Measurements from ENCODE around the gene BORCS5.
A peak's percentile ranks its signal among the peaks of the same experiment; 100 is the strongest.

BORCS5 gene

DNA sequence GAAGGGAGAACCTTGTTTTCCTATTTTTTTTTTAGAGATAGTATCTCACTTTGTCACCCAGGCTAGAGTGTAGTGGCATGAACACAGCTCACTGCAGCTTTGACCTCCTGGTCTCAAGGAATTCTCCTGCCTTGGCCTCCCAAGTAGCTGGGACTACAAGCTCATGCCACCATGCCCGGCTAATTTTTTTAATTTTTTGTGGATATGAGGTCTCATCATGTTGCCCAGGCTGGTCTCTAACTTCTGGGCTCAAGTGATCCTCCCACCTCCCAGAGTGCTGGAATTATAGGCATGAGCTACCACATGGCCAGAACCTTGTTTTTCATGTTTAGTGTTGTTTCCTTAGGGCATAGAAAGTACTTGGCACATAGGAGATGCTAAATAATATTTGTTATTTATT, 20.4 kb upstream of the BORCS5 start:
- TF ChIP-seq FOXM1 (IDR thresholded peaks at IDR 0.05; ENCODE audit: borderline replicate concordance, low read depth): no peak
- no peak for TF ChIP-seq TAF1 (IDR thresholded peaks at IDR 0.05; ENCODE audit: low read depth)
- no peak for TF ChIP-seq CEBPB (IDR thresholded peaks at IDR 0.05)
- no peak for TF ChIP-seq TEAD4 (IDR thresholded peaks at IDR 0.05)
- no peak for TF ChIP-seq RAD21 (IDR thresholded peaks at IDR 0.05; ENCODE audit: low read depth)
- no peak for TF ChIP-seq YY1 (IDR thresholded peaks at IDR 0.05; ENCODE audit: low read depth)
- TF ChIP-seq NFIC (IDR thresholded peaks at IDR 0.05): no peak
- no peak for TF ChIP-seq TCF12 (IDR thresholded peaks at IDR 0.05; ENCODE audit: low read depth)
- no peak for TF ChIP-seq ZBTB7A (IDR thresholded peaks at IDR 0.05; ENCODE audit: low read depth)
- TF ChIP-seq EP300 (IDR thresholded peaks at IDR 0.05; ENCODE audit: borderline replicate concordance): no peak
- TF ChIP-seq, protein P1, sequence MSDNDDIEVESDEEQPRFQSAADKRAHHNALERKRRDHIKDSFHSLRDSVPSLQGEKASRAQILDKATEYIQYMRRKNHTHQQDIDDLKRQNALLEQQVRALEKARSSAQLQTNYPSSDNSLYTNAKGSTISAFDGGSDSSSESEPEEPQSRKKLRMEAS (IDR thresholded peaks at IDR 0.05): no peak
- TF ChIP-seq, protein P2, sequence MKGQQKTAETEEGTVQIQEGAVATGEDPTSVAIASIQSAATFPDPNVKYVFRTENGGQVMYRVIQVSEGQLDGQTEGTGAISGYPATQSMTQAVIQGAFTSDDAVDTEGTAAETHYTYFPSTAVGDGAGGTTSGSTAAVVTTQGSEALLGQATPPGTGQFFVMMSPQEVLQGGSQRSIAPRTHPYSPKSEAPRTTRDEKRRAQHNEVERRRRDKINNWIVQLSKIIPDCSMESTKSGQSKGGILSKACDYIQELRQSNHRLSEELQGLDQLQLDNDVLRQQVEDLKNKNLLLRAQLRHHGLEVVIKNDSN (IDR thresholded peaks at IDR 0.05): no peak
- no peak for TF ChIP-seq EGR1 (IDR thresholded peaks at IDR 0.05)
- no peak for TF ChIP-seq CREB1 (IDR thresholded peaks at IDR 0.05; ENCODE audit: low read depth)
- TF ChIP-seq, protein P3, sequence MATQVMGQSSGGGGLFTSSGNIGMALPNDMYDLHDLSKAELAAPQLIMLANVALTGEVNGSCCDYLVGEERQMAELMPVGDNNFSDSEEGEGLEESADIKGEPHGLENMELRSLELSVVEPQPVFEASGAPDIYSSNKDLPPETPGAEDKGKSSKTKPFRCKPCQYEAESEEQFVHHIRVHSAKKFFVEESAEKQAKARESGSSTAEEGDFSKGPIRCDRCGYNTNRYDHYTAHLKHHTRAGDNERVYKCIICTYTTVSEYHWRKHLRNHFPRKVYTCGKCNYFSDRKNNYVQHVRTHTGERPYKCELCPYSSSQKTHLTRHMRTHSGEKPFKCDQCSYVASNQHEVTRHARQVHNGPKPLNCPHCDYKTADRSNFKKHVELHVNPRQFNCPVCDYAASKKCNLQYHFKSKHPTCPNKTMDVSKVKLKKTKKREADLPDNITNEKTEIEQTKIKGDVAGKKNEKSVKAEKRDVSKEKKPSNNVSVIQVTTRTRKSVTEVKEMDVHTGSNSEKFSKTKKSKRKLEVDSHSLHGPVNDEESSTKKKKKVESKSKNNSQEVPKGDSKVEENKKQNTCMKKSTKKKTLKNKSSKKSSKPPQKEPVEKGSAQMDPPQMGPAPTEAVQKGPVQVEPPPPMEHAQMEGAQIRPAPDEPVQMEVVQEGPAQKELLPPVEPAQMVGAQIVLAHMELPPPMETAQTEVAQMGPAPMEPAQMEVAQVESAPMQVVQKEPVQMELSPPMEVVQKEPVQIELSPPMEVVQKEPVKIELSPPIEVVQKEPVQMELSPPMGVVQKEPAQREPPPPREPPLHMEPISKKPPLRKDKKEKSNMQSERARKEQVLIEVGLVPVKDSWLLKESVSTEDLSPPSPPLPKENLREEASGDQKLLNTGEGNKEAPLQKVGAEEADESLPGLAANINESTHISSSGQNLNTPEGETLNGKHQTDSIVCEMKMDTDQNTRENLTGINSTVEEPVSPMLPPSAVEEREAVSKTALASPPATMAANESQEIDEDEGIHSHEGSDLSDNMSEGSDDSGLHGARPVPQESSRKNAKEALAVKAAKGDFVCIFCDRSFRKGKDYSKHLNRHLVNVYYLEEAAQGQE (IDR thresholded peaks at IDR 0.05; ENCODE audit: low read depth): no peak

DNA sequence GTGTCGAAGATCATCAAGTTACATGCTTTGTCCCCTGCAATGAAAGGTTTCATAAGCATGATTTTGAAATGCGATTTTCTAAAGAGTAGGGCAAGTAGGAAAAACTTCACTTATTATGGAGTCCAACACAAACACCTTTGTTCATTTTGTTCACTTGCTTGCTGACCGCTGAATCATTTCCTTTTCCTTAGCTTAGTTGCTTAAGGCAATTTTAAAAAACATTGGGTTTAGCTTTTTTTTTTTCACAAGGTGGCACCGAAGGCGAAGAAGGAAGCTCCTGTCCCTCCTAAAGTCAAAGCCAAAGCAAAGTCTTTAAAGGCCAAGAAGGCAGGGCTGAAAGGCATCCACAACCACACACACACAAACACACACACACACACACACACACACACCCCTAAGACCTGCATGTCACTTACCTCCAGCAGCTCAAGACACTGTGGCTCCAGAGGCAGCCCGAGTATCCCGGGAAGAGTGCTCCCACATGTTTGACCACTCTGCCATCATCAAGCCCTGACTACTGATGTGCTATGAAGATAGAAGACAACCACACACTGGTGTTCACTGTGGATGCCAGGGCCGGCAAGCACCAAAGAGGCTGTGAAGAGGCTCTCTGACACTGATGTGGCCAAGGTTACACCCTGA, 18.2 kb upstream of the BORCS5 start:
- TF ChIP-seq EGR1 (IDR thresholded peaks at IDR 0.05): no peak
- TF ChIP-seq, protein P1 (IDR thresholded peaks at IDR 0.05): no peak
- TF ChIP-seq CREB1 (IDR thresholded peaks at IDR 0.05; ENCODE audit: low read depth): no peak
- TF ChIP-seq EP300 (IDR thresholded peaks at IDR 0.05; ENCODE audit: borderline replicate concordance): no peak
- no peak for TF ChIP-seq RAD21 (IDR thresholded peaks at IDR 0.05; ENCODE audit: low read depth)
- TF ChIP-seq ZBTB7A (IDR thresholded peaks at IDR 0.05; ENCODE audit: low read depth): no peak
- TF ChIP-seq CEBPB (IDR thresholded peaks at IDR 0.05): no peak
- TF ChIP-seq, protein P3 (IDR thresholded peaks at IDR 0.05; ENCODE audit: low read depth): no peak
- no peak for TF ChIP-seq TEAD4 (IDR thresholded peaks at IDR 0.05)
- no peak for TF ChIP-seq TCF12 (IDR thresholded peaks at IDR 0.05; ENCODE audit: low read depth)
- no peak for TF ChIP-seq TAF1 (IDR thresholded peaks at IDR 0.05; ENCODE audit: low read depth)
- TF ChIP-seq FOXM1 (IDR thresholded peaks at IDR 0.05; ENCODE audit: borderline replicate concordance, low read depth): no peak
- no peak for TF ChIP-seq YY1 (IDR thresholded peaks at IDR 0.05; ENCODE audit: low read depth)
- TF ChIP-seq, protein P2 (IDR thresholded peaks at IDR 0.05): no peak
- no peak for TF ChIP-seq NFIC (IDR thresholded peaks at IDR 0.05)

DNA sequence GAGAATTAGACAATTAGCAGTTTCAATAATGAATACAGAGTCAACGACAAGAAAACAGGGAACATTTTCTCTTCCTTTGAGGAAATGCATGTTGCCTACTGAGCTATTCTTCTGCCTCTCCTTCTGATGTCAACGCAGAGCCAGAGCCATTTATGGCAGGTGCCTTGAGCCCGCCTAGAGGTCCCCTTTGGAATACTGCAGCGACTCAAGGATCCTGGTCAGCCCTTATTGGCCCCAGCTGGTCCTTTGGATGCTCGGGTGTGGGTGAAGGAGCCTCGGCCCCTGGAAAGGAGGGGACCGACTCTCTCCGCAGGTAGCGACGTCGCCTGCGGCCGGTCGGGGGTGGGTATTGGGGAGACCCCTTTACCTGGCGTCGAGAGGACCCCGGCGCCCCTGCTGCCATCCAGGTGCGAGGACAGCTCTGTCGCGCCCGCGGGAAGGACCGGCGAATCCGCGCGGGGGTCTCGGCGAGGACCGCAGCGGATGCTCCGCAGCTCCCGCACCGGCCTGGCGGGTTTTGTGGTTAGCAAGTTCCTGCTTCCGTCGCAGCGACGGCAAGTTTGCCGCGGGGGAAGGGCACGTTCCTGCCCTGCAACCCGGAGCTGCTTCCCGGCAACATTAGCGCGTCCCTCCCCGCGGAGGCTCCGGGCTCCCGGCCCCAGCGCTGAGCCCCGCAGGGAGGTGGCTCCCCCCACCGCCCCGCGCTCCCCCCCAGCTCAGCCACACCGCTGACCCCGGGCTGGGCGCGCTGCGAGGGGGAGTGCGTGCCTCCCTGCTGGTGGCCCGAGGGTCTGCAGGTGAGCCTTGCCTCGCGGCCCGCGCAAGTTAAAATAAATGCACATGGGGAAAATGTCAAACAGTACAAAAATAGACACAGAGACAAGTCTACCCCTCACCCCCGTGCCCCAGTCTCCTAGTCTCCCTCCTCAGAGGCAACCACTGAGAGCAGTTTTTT, 6.9 kb upstream of the BORCS5 start, which contains the start of gene MANSC1:
MANSC1 (minus strand) TSS at position 532 of the 955 bp plus-strand sequence. CDS start 6,928 bp downstream, outside the sequence.
- TF ChIP-seq CEBPB (IDR thresholded peaks at IDR 0.05) (no peak), ZBTB7A (IDR thresholded peaks at IDR 0.05; ENCODE audit: low read depth) (peak; percentile 98; the same call in 1 of the 2 replicates), EP300 (IDR thresholded peaks at IDR 0.05; ENCODE audit: borderline replicate concordance) (no peak), CREB1 (IDR thresholded peaks at IDR 0.05; ENCODE audit: low read depth) (no peak), TCF12 (IDR thresholded peaks at IDR 0.05; ENCODE audit: low read depth) (peak; percentile 82; the same call in 1 of the 2 replicates), TAF1 (IDR thresholded peaks at IDR 0.05; ENCODE audit: low read depth) (peak; percentile 70), EGR1 (IDR thresholded peaks at IDR 0.05) (no peak), FOXM1 (IDR thresholded peaks at IDR 0.05; ENCODE audit: borderline replicate concordance, low read depth) (0 out of 2 replicates have a peak, but pooled peaks have one; percentile 26), NFIC (IDR thresholded peaks at IDR 0.05) (no peak), TEAD4 (IDR thresholded peaks at IDR 0.05) (peak; percentile 59; the same call in 1 of the 2 replicates), YY1 (IDR thresholded peaks at IDR 0.05; ENCODE audit: low read depth) (no peak; the same call in none of the 2 replicates), RAD21 (IDR thresholded peaks at IDR 0.05; ENCODE audit: low read depth) (peak; percentile 4; the same call in 1 of the 2 replicates)
- TF ChIP-seq, protein P2 (IDR thresholded peaks at IDR 0.05): peak; percentile 28; the same call in 1 of the 2 replicates
- TF ChIP-seq, protein P1 (IDR thresholded peaks at IDR 0.05): peak; percentile 93
- TF ChIP-seq, protein P3 (IDR thresholded peaks at IDR 0.05; ENCODE audit: low read depth): no peak
